Measurements from ENCODE around the gene NPEPL1. TPM values are rescaled to one million over a fixed set of nuclear protein-coding genes. Genes with fewer than 3 reads are reported as not detected.

NPEPL1 gene
- total and polyA plus RNA-seq, 7 donors: 10.6 to 65.1 (median 26.5) TPM

DNA sequence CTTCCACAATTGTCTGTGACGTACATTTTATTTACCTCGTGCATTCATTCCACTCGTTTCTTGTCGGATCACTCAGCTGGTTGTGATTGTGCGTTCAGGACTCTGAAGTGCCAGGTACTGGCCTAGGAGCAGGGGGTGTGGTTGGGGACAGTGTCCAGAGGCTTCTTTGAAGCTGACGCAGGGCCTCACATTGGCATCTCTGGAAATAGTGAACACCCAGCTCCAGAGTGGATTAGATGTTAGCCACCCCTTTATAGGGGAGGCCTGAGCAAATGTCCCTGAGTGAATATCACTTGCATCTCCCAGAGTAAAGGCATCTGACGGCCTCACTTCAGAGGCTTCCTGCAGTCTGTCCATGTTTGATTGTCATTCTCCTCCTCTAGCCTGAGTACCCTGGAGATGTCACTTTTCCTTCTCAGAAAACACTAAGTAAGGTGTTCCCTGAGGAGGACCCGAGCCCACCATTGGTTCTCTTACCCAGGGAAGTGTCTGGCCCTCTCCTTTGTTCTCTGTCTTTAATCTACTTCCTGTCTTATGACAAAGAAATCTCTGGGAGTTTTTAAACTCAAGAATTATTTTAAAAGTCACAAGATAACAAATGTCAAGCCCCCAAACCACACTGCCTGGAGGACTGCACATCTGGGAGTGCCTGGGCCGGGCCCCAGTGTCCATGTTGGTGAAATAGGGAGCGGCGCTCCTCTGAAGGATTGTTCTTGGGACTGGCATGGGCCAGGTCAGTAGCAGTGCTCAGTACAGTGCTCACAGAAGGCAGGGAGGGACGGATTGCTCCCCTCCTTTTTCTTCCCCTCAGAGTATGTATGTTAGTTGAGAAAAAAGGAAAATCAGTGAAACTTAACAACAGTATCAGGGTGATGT lies 30.8 kb upstream of the NPEPL1 start:
- H3K9me3 ChIP-seq: no peaks in the 10 kb centered on the region
- peaks cover 0 to 40% (median 11%) of the 10 kb centered on the region in 4 donors for H3K4me1 ChIP-seq
- DNase-seq: no peak
- no peaks in the 10 kb centered on the region for H3K27me3 ChIP-seq
- H3K36me3 ChIP-seq: peaks cover 0 to 35% (median 0%) of the 10 kb centered on the region in 4 donors
- 81 to 83% methylated on average over 12 of the region's 12 CpGs for WGBS, 2 donors
- no peak for TF ChIP-seq CTCF (IDR thresholded peaks at IDR 0.05)
- no peak for TF ChIP-seq EP300 (IDR thresholded peaks at IDR 0.05)
- no peak for TF ChIP-seq POLR2A (IDR thresholded peaks at IDR 0.05)
- no peak for TF ChIP-seq POLR2AphosphoS5 (IDR thresholded peaks at IDR 0.05)
- H3K27ac ChIP-seq: peak overlapping the region in 1 of 4 donors; percentile 14
- H3K4me3 ChIP-seq: no peak overlapping the region
- intact Hi-C loops (cut with DNase I): no loop called here

GRCh38 chr20:58664331-58664730 lies 28.3 kb upstream of the NPEPL1 start:
- H3K4me1 ChIP-seq: peaks cover 0 to 16% (median 0%) of the 10 kb centered on the region in 4 donors
- TF ChIP-seq POLR2AphosphoS5 (IDR thresholded peaks at IDR 0.05) (no peak), POLR2A (IDR thresholded peaks at IDR 0.05) (no peak), CTCF (IDR thresholded peaks at IDR 0.05) (no peak), EP300 (IDR thresholded peaks at IDR 0.05) (no peak)
- H3K4me3 ChIP-seq: no peak overlapping the region
- H3K27me3 ChIP-seq: no peaks in the 10 kb centered on the region
- H3K36me3 ChIP-seq: peaks cover 0 to 56% (median 12%) of the 10 kb centered on the region in 4 donors
- H3K9me3 ChIP-seq: no peaks in the 10 kb centered on the region
- intact Hi-C loops (cut with DNase I): no loop called here
- 92 to 93% methylated on average over 2 of the region's 2 CpGs for WGBS, 2 donors
- no peak overlapping the region for H3K27ac ChIP-seq
- no peak for DNase-seq

GRCh38 chr20:58664883-58665282 lies 27.7 kb upstream of the NPEPL1 start:
- intact Hi-C loops (cut with DNase I): no loop called here
- Histone ChIP-seq H3K36me3 (peaks cover 0 to 62% (median 17%) of the 10 kb centered on the region in 4 donors), H3K27ac (no peak overlapping the region), H3K4me1 (peaks cover 0 to 10% (median 0%) of the 10 kb centered on the region in 4 donors), H3K4me3 (no peak overlapping the region), H3K9me3 (no peaks in the 10 kb centered on the region), H3K27me3 (no peaks in the 10 kb centered on the region)
- TF ChIP-seq POLR2AphosphoS5 (IDR thresholded peaks at IDR 0.05): no peak
- no peak for TF ChIP-seq POLR2A (IDR thresholded peaks at IDR 0.05)
- no peak for TF ChIP-seq EP300 (IDR thresholded peaks at IDR 0.05)
- TF ChIP-seq CTCF (IDR thresholded peaks at IDR 0.05): no peak
- 94 to 95% methylated on average over 5 of the region's 5 CpGs for WGBS, 2 donors
- DNase-seq: no peak

GRCh38 chr20:58665606-58666005 lies 27.0 kb upstream of the NPEPL1 start:
- Histone ChIP-seq H3K27me3 (no peaks in the 10 kb centered on the region), H3K27ac (no peak overlapping the region), H3K9me3 (no peaks in the 10 kb centered on the region), H3K36me3 (peaks cover 6 to 69% (median 23%) of the 10 kb centered on the region in 4 donors), H3K4me1 (peaks cover 0 to 7% (median 0%) of the 10 kb centered on the region in 4 donors), H3K4me3 (no peak overlapping the region)
- no peak for DNase-seq
- 87 to 91% methylated on average over 11 of the region's 11 CpGs for WGBS, 2 donors
- intact Hi-C loops (cut with DNase I): no loop called here
- TF ChIP-seq CTCF (IDR thresholded peaks at IDR 0.05): no peak
- TF ChIP-seq POLR2A (IDR thresholded peaks at IDR 0.05): no peak
- TF ChIP-seq EP300 (IDR thresholded peaks at IDR 0.05): no peak
- no peak for TF ChIP-seq POLR2AphosphoS5 (IDR thresholded peaks at IDR 0.05)
